Fibroblast of lung (primary cell): ENCODE data around the gene SLC44A1. TPM values are rescaled to one million over a fixed set of nuclear protein-coding genes. Genes with fewer than 3 reads are reported as not detected.

Experiments used
- DNase-seq, 2 donors: peaks; one replicate each; pipeline versions ENCODE4 v3.0.0 to v3.0.0-alpha.2; 2010; ENCODE audit warnings: low read depth in 2 of 2
- H2AFZ ChIP-seq: 2 replicates; pipeline ENCODE4 v1.5.1; 2012; ENCODE audit warnings: low read length, control low read depth, inconsistent platforms
- H3K27ac ChIP-seq: 2 replicates; pipeline ENCODE4 v1.5.1; 2011; ENCODE audit warnings: low read length, control low read depth; ENCODE audit not compliant: insufficient read depth
- H3K27me3 ChIP-seq: 2 replicates; pipeline ENCODE4 v1.5.1; 2011; ENCODE audit warnings: mild to moderate bottlenecking, low read length; ENCODE audit not compliant: control insufficient read depth, insufficient read depth
- H3K36me3 ChIP-seq: 2 replicates; pipeline ENCODE4 v1.5.1; 2011; ENCODE audit warnings: low read length; ENCODE audit not compliant: control insufficient read depth, insufficient read depth
- H3K4me1 ChIP-seq: 2 replicates; pipeline ENCODE4 v1.5.1; 2011; ENCODE audit warnings: low read length; ENCODE audit not compliant: control insufficient read depth, insufficient read depth; ENCODE audit errors: extremely low read depth
- H3K4me2 ChIP-seq: 2 replicates; pipeline ENCODE4 v1.5.1; 2011; ENCODE audit warnings: low read length, control low read depth; ENCODE audit not compliant: insufficient read depth; ENCODE audit errors: extremely low read depth
- H3K4me3 ChIP-seq, 4 experiments: fragments of 200-600 bp in 1 of 4; sonication (generic) in 1 of 4; replicated peaks in 1 of 4; 2 replicates each; pipeline ENCODE4 v1.5.1; 2011 to 2016; ENCODE audit warnings: low read length in 4 of 4, low read depth in 3 of 4, mild to moderate bottlenecking in 3 of 4, control low read depth in 2 of 4, inconsistent platforms in 1 of 4, mixed read lengths in 1 of 4; ENCODE audit not compliant: insufficient read depth in 1 of 4; ENCODE audit errors: control extremely low read depth in 1 of 4
- H3K79me2 ChIP-seq: 2 replicates; pipeline ENCODE4 v1.5.1; 2012; ENCODE audit warnings: mild to moderate bottlenecking, low read length, inconsistent platforms; ENCODE audit not compliant: control insufficient read depth, insufficient read depth
- H3K9ac ChIP-seq: 2 replicates; pipeline ENCODE4 v1.5.1; 2011; ENCODE audit warnings: mild to moderate bottlenecking, low read length, control low read depth; ENCODE audit not compliant: insufficient read depth
- H3K9me3 ChIP-seq: 2 replicates; pipeline ENCODE4 v1.5.1; 2012; ENCODE audit warnings: low read depth, low read length; ENCODE audit not compliant: control insufficient read depth, insufficient read depth
- H4K20me1 ChIP-seq: 2 replicates; pipeline ENCODE4 v1.5.1; 2011; ENCODE audit warnings: low read length; ENCODE audit not compliant: control insufficient read depth, insufficient read depth; ENCODE audit errors: extremely low read depth
- CTCF ChIP-seq, 2 donors: IDR thresholded peaks in 1 of 2; conservative IDR thresholded peaks in 1 of 2; 1 replicate in 1 of 2; 2 replicates in 1 of 2; pipeline ENCODE4 v1.5.1; 2011 to 2012; ENCODE audit warnings: low read length in 2 of 2, control low read depth in 1 of 2, inconsistent platforms in 1 of 2, low read depth in 1 of 2, mild to moderate bottlenecking in 1 of 2
- EZH2 ChIP-seq: IDR thresholded peaks from 2 replicates; pipeline ENCODE4 v1.5.1; 2012; ENCODE audit warnings: low read length, control low read depth, mild to moderate bottlenecking; ENCODE audit errors: missing control alignments
- polyA plus RNA-seq, 2 donors: library from polyadenylated mRNA; depleted of rRNA in 1 of 2; stranded (reverse) in 1 of 2; unstranded in 1 of 2; fragments of >200 nt; gene quantifications; 2 replicates each; pipeline ENCODE4 v1.2.1, GENCODE V29; 2011 to 2012; ENCODE audit warnings: missing spikeins in 1 of 2
- total RNA-seq: library from RNA; depleted of rRNA; stranded (reverse); fragments of >200 nt; gene quantifications from 2 replicates; pipeline ENCODE4 v1.2.1, GENCODE V29; 2014

Gene SLC44A1
- total and polyA plus RNA-seq, 2 donors (not counting 1 experiment from before 2014, with no cell fraction given) = 35.9 to 54.2 TPM

- Histone ChIP-seq H3K9me3 (no peaks in the 10 kb centered on the region), H3K79me2 (no peaks in the 10 kb centered on the region), H3K4me1 (no peaks in the 10 kb centered on the region), H3K4me2 (no peak overlapping the region), H2AFZ (no peak overlapping the region), H3K36me3 (no peaks in the 10 kb centered on the region), H3K4me3 (no peak overlapping the region), H3K27me3 (no peaks in the 10 kb centered on the region), H3K9ac (no peak overlapping the region), H3K27ac (no peak overlapping the region), H4K20me1 (no peaks in the 10 kb centered on the region)
- DNase-seq = no peak
- TF ChIP-seq EZH2 (no peak), CTCF (conservative IDR thresholded peaks at IDR 0.05 in 1 of 2, IDR thresholded peaks at IDR 0.05 in 1 of 2; ENCODE audit: low read depth in 1 of 2, low read length in 2 of 2) (no peak)
These were observed 24.0 kb upstream of the SLC44A1 start for GRCh38 chr9:105220451-105220850.

- H3K4me1 ChIP-seq = no peaks in the 10 kb centered on the region
- no peaks in the 10 kb centered on the region for H4K20me1 ChIP-seq
- no peak for DNase-seq
- H3K9me3 ChIP-seq = no peaks in the 10 kb centered on the region
- H3K36me3 ChIP-seq = no peaks in the 10 kb centered on the region
- no peak overlapping the region for H3K27ac ChIP-seq
- no peak for TF ChIP-seq EZH2
- no peak for TF ChIP-seq CTCF (conservative IDR thresholded peaks at IDR 0.05 in 1 of 2, IDR thresholded peaks at IDR 0.05 in 1 of 2; ENCODE audit: low read depth in 1 of 2, low read length in 2 of 2)
- H3K79me2 ChIP-seq = no peaks in the 10 kb centered on the region
- H2AFZ ChIP-seq = no peak overlapping the region
- H3K9ac ChIP-seq = no peak overlapping the region
- no peaks in the 10 kb centered on the region for H3K27me3 ChIP-seq
- H3K4me3 ChIP-seq = no peak overlapping the region
- no peak overlapping the region for H3K4me2 ChIP-seq
These were observed 20.8 kb upstream of the SLC44A1 start for GRCh38 chr9:105223544-105224140.

- DNase-seq = no peak
- Histone ChIP-seq H3K27ac (no peak overlapping the region), H4K20me1 (no peaks in the 10 kb centered on the region), H3K4me1 (no peaks in the 10 kb centered on the region), H3K9me3 (no peaks in the 10 kb centered on the region), H2AFZ (no peak overlapping the region), H3K79me2 (no peaks in the 10 kb centered on the region), H3K27me3 (no peaks in the 10 kb centered on the region), H3K9ac (no peak overlapping the region), H3K4me3 (no peak overlapping the region), H3K4me2 (no peak overlapping the region), H3K36me3 (no peaks in the 10 kb centered on the region)
- TF ChIP-seq CTCF (conservative IDR thresholded peaks at IDR 0.05 in 1 of 2, IDR thresholded peaks at IDR 0.05 in 1 of 2; ENCODE audit: low read depth in 1 of 2, low read length in 2 of 2) (no peak), EZH2 (no peak)
These were observed 18.4 kb upstream of the SLC44A1 start for GRCh38 chr9:105226055-105226454.
